ENCODE data around the gene TTBK1. TPM values are rescaled to one million over a fixed set of nuclear protein-coding genes. Genes with fewer than 3 reads are reported as not detected.

Gene TTBK1
- total and polyA plus RNA-seq, 10 of the 15 experiments (the other 5 are each of a cell fraction or from before 2014, with no cell fraction given): 0.05 to 0.27 TPM; not detected in 8

DNA sequence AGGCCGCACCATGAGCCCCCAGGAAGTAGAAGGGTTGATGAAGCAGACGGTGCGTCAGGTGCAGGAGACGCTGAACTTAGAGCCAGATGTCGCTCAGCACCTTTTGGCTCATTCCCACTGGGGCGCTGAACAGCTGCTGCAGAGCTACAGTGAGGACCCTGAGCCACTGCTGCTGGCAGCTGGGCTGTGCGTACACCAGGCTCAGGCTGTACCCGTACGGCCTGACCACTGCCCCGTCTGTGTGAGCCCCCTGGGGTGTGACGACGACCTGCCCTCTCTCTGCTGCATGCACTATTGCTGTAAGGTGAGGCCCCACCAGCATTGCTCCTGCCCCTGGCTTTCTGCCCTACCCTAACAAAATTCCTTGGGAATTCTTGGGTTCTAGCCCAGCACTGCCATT lies 27.1 kb upstream of the TTBK1 start:
- Histone ChIP-seq H3K4me2 (ENCODE audit: control insufficient read depth, insufficient read depth) (no peak overlapping the region), H3K4me1 (ENCODE audit: control insufficient read depth, insufficient read depth, low read length) (no peaks in the 10 kb centered on the region), H3K27ac (ENCODE audit: control insufficient read depth, insufficient read depth) (no peak overlapping the region), H3K27me3 (replicated peaks in 1 of 2; ENCODE audit: control insufficient read depth in 2 of 2, insufficient read depth in 2 of 2, low read length in 1 of 2) (no peaks in the 10 kb centered on the region), H3K79me2 (ENCODE audit: control insufficient read depth, insufficient read depth, low read length) (no peaks in the 10 kb centered on the region), H2AFZ (ENCODE audit: control insufficient read depth, low read depth, low read length) (no peak overlapping the region), H3K9me3 (replicated peaks; ENCODE audit: control insufficient read depth, insufficient read depth, low read length) (no peaks in the 10 kb centered on the region), H4K20me1 (ENCODE audit: control insufficient read depth, insufficient read depth) (no peaks in the 10 kb centered on the region), H3K36me3 (ENCODE audit: control insufficient read depth in 2 of 2, insufficient read depth in 2 of 2, low read length in 1 of 2) (peaks cover 0 to 1% of the 10 kb centered on the region in 2 experiments; a peak in 2 of 4 replicates), H3K4me3 (no peak overlapping the region), H3K9ac (ENCODE audit: control insufficient read depth, insufficient read depth, low read length) (no peak overlapping the region)
- FAIRE-seq (no peak), DNase-seq (ENCODE audit: low read depth, low spot score) (no peak), ATAC-seq (no peak)
- ChIA-PET SMC1A (ENCODE audit: uncharacterized antibody, unreplicated experiment) (interaction anchor here (1.1 kb wide), 1 partner anchor 8 kb away, joined by 3 read pairs; no protein-coding TSS in a partner anchor), RAD21 (ENCODE audit: unreplicated experiment) (interaction anchor here (0.5 kb wide), 1 partner anchor 50 kb away, joined by 3 read pairs; no protein-coding TSS in a partner anchor), POLR2A (no interaction called here), CTCF (interaction anchor here (0.6 to 1.3 kb wide), 3 partner anchors 13 to 140 kb away, joined by 3 to 6 read pairs (median 3); partner anchors contain the start of gene DNPH1)
- TF ChIP-seq MEF2B (IDR thresholded peaks at IDR 0.05; ENCODE audit: partially characterized antibody, poor library complexity, severe bottlenecking): no peak
- no peak for TF ChIP-seq LARP7 (IDR thresholded peaks at IDR 0.05)
- no peak for TF ChIP-seq TAF1 (IDR thresholded peaks at IDR 0.05; ENCODE audit: borderline replicate concordance, low read depth, low read length)
- TF ChIP-seq, protein P1, sequence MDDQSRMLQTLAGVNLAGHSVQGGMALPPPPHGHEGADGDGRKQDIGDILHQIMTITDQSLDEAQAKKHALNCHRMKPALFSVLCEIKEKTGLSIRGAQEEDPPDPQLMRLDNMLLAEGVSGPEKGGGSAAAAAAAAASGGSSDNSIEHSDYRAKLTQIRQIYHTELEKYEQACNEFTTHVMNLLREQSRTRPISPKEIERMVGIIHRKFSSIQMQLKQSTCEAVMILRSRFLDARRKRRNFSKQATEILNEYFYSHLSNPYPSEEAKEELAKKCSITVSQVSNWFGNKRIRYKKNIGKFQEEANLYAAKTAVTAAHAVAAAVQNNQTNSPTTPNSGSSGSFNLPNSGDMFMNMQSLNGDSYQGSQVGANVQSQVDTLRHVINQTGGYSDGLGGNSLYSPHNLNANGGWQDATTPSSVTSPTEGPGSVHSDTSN (IDR thresholded peaks at IDR 0.05; ENCODE audit: insufficient replicate concordance, low read depth, low read length): no peak
- no peak for TF ChIP-seq ZNF24 (IDR thresholded peaks at IDR 0.05)
- no peak for TF ChIP-seq SPI1 (IDR thresholded peaks at IDR 0.05; ENCODE audit: borderline replicate concordance, insufficient read depth, low read depth, low read length)
- TF ChIP-seq ZNF207 (IDR thresholded peaks at IDR 0.05; ENCODE audit: borderline replicate concordance): no peak
- TF ChIP-seq, protein P2, sequence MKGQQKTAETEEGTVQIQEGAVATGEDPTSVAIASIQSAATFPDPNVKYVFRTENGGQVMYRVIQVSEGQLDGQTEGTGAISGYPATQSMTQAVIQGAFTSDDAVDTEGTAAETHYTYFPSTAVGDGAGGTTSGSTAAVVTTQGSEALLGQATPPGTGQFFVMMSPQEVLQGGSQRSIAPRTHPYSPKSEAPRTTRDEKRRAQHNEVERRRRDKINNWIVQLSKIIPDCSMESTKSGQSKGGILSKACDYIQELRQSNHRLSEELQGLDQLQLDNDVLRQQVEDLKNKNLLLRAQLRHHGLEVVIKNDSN (IDR thresholded peaks at IDR 0.05; ENCODE audit: borderline replicate concordance, extremely low read length, insufficient read depth, low read depth, low read length): no peak
- TF ChIP-seq MTA2 (IDR thresholded peaks at IDR 0.05; ENCODE audit: low read depth): no peak
- TF ChIP-seq, protein P3, sequence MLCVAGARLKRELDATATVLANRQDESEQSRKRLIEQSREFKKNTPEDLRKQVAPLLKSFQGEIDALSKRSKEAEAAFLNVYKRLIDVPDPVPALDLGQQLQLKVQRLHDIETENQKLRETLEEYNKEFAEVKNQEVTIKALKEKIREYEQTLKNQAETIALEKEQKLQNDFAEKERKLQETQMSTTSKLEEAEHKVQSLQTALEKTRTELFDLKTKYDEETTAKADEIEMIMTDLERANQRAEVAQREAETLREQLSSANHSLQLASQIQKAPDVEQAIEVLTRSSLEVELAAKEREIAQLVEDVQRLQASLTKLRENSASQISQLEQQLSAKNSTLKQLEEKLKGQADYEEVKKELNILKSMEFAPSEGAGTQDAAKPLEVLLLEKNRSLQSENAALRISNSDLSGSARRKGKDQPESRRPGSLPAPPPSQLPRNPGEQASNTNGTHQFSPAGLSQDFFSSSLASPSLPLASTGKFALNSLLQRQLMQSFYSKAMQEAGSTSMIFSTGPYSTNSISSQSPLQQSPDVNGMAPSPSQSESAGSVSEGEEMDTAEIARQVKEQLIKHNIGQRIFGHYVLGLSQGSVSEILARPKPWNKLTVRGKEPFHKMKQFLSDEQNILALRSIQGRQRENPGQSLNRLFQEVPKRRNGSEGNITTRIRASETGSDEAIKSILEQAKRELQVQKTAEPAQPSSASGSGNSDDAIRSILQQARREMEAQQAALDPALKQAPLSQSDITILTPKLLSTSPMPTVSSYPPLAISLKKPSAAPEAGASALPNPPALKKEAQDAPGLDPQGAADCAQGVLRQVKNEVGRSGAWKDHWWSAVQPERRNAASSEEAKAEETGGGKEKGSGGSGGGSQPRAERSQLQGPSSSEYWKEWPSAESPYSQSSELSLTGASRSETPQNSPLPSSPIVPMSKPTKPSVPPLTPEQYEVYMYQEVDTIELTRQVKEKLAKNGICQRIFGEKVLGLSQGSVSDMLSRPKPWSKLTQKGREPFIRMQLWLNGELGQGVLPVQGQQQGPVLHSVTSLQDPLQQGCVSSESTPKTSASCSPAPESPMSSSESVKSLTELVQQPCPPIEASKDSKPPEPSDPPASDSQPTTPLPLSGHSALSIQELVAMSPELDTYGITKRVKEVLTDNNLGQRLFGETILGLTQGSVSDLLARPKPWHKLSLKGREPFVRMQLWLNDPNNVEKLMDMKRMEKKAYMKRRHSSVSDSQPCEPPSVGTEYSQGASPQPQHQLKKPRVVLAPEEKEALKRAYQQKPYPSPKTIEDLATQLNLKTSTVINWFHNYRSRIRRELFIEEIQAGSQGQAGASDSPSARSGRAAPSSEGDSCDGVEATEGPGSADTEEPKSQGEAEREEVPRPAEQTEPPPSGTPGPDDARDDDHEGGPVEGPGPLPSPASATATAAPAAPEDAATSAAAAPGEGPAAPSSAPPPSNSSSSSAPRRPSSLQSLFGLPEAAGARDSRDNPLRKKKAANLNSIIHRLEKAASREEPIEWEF (IDR thresholded peaks at IDR 0.05; ENCODE audit: insufficient replicate concordance, low read depth, low read length): no peak
- TF ChIP-seq ZSCAN29 (IDR thresholded peaks at IDR 0.05): no peak
- no peak for TF ChIP-seq CHD2 (IDR thresholded peaks at IDR 0.05; ENCODE audit: borderline replicate concordance, low read depth, low read length)
- no peak for TF ChIP-seq BACH1 (IDR thresholded peaks at IDR 0.05; ENCODE audit: borderline replicate concordance)
- TF ChIP-seq SREBF2 (IDR thresholded peaks at IDR 0.05; ENCODE audit: low read length): no peak
- no peak for TF ChIP-seq KLF5 (IDR thresholded peaks at IDR 0.05; ENCODE audit: partially characterized antibody)
- TF ChIP-seq HCFC1 (IDR thresholded peaks at IDR 0.05; ENCODE audit: low read length): no peak
- BruUV-seq (replicated peaks): no TSS peak
- in situ Hi-C loops (cut with MboI) (no loop called here), intact Hi-C loops (cut with micrococcal nuclease; ENCODE audit: unreplicated experiment) (no loop called here)
- 84% methylated on average over 12 of the region's 12 CpGs for WGBS (ENCODE audit: insufficient coverage, insufficient replicate concordance, low lambda C conversion rate, missing lambda C conversion rate)

Data from GM12878 (cell line).